HG03520 (cell line): ENCODE measurements around the gene MVB12A.

Experiments used
- ATAC-seq: cut with Tn5 transposase; IDR thresholded peaks from one replicate; pipeline ENCODE4 v1.9.1; 2021; ENCODE audit warnings: mild to moderate bottlenecking, moderate library complexity; ENCODE audit not compliant: unreplicated experiment

MVB12A gene

GRCh38 chr19:17404621-17405249 is 15.1 kb upstream of the MVB12A start:
- ATAC-seq, result peak; percentile 20

- ATAC-seq, result peak; percentile 77
These were observed 14.4 kb upstream of the MVB12A start, which contains the start of gene BST2 for GRCh38 chr19:17405250-17406045. Gene BST2 (minus strand): TSS chr19:17405630. CDS start chr19:17405575, 55 bp downstream.

- no peak for ATAC-seq
These were observed 13.6 kb upstream of the MVB12A start for GRCh38 chr19:17406046-17406886.

GRCh38 chr19:17406887-17407196 is 13.0 kb upstream of the MVB12A start:
- ATAC-seq, result no peak

- no peak for ATAC-seq
These were observed 9.9 kb upstream of the MVB12A start for GRCh38 chr19:17409990-17410389.

GRCh38 chr19:17411801-17412200 is 8.0 kb upstream of the MVB12A start:
- ATAC-seq, result no peak

GRCh38 chr19:17414097-17414496 is 5.8 kb upstream of the MVB12A start:
- no peak for ATAC-seq

GRCh38 chr19:17415121-17415520 is 4.7 kb upstream of the MVB12A start:
- no peak for ATAC-seq

GRCh38 chr19:17418710-17419109 is 1.1 kb upstream of the MVB12A start:
- no peak for ATAC-seq

- ATAC-seq, result no peak
These were observed 660 bp upstream of the MVB12A start for GRCh38 chr19:17419154-17419620.

GRCh38 chr19:17420475-17420924 is 653 bp downstream of the MVB12A start:
- ATAC-seq, result no peak

- ATAC-seq, result no peak
These were observed 2.1 kb downstream of the MVB12A start for GRCh38 chr19:17421942-17422341.

GRCh38 chr19:17423429-17424208 is 3.8 kb downstream of the MVB12A start:
- ATAC-seq, result no peak

- no peak for ATAC-seq
These were observed 5.0 kb downstream of the MVB12A start for GRCh38 chr19:17424743-17425365.

GRCh38 chr19:17429641-17430113 is 9.8 kb downstream of the MVB12A start:
- no peak for ATAC-seq

- ATAC-seq, result no peak
These were observed 11.6 kb downstream of the MVB12A start for GRCh38 chr19:17431417-17431816.

GRCh38 chr19:17435218-17435617 is 15.4 kb downstream of the MVB12A start:
- no peak for ATAC-seq

GRCh38 chr19:17436094-17436873 is 16.4 kb downstream of the MVB12A start:
- no peak for ATAC-seq

- ATAC-seq, result no peak
These were observed 17.0 kb downstream of the MVB12A start for GRCh38 chr19:17436874-17437267.
